Prostate gland (tissue), 2 donors: ENCODE measurements around the gene FAM107A. TPM values are rescaled to one million over a fixed set of nuclear protein-coding genes. Genes with fewer than 3 reads are reported as not detected.

Experiments used
- DNase-seq: peaks from one replicate; pipeline ENCODE4 v3.0.0-alpha.2; 2019; ENCODE audit warnings: low spot score
- H3K27ac ChIP-seq, 2 donors: fragments of 200-600 bp; sonication (generic); 2 replicates each; pipeline ENCODE4 v1.5.1; 2017 to 2019
- H3K27me3 ChIP-seq: fragments of 200-600 bp; sonication (generic); replicated peaks from 2 replicates; pipeline ENCODE4 v1.5.1; 2019; ENCODE audit not compliant: insufficient read depth
- H3K36me3 ChIP-seq, 2 donors: fragments of 200-600 bp; sonication (generic); 1 replicate in 1 of 2; 2 replicates in 1 of 2; pipeline versions ENCODE4 v1.5.1 to v1.8.1; 2017 to 2019
- H3K4me1 ChIP-seq: fragments of 200-600 bp; sonication (generic); replicated peaks from 2 replicates; pipeline ENCODE4 v1.5.1; 2019
- H3K4me3 ChIP-seq, 2 donors: fragments of 200-600 bp; sonication (generic); 2 replicates each; pipeline ENCODE4 v1.5.1; 2017 to 2019
- H3K9me3 ChIP-seq: fragments of 200-600 bp; sonication (generic); 2 replicates; pipeline ENCODE4 v1.5.1; 2017
- CTCF ChIP-seq, 4 experiments: fragments of 200-600 bp in 2 of 4; fragments of 450-650 bp in 2 of 4; sonication (generic) in 2 of 4; IDR thresholded peaks; 1 replicate in 3 of 4; 2 replicates in 1 of 4; pipeline ENCODE4 v1.5.1; 2016 to 2019; ENCODE audit warnings: antibody characterized with exemption in 4 of 4, mild to moderate bottlenecking in 2 of 4, moderate library complexity in 2 of 4
- POLR2A ChIP-seq: fragments of 450-650 bp; IDR thresholded peaks from one replicate; pipeline ENCODE4 v1.6.1; 2016; ENCODE audit warnings: antibody characterized with exemption, mild to moderate bottlenecking
- POLR2AphosphoS5 ChIP-seq: sonication (generic); formaldehyde crosslinking; IDR thresholded peaks from one replicate; pipeline ENCODE4 v1.6.1; 2017; ENCODE audit warnings: antibody characterized with exemption
- WGBS: methylation state at CpG from one replicate; pipeline ENCODE4 v1.1.5; 2018; 5-methylcytosine and 5-hydroxymethylcytosine counted together
- intact Hi-C: fragments of 100-400 bp; cut with DNase I; formaldehyde crosslinking; loops from one replicate; pipeline ENCODE4 v1.14.2; 2022
- total RNA-seq, 2 donors: library from RNA; depleted of rRNA; stranded (reverse); fragments of >200 nt; gene quantifications; one replicate each; pipeline ENCODE4 v1.1.0, GENCODE V29; 2016

Gene FAM107A
- total RNA-seq, 2 donors from 2014 or later = 54.5 to 80.2 TPM

- H3K4me3 ChIP-seq = no peak overlapping the region
- H3K27me3 ChIP-seq = no peaks in the 10 kb centered on the region
- no peaks in the 10 kb centered on the region for H3K4me1 ChIP-seq
- WGBS = 86% methylated on average over 9 of the region's 9 CpGs
- H3K27ac ChIP-seq = no peak overlapping the region
- H3K9me3 ChIP-seq = no peaks in the 10 kb centered on the region
- intact Hi-C loops = no loop called here
- peaks cover 0 to 14% of the 10 kb centered on the region in 2 donors for H3K36me3 ChIP-seq
- DNase-seq = no peak
- no peak for TF ChIP-seq POLR2A
- TF ChIP-seq POLR2AphosphoS5 = no peak
- no peak for TF ChIP-seq CTCF (IDR thresholded peaks at IDR 0.05)
These were observed 10.6 kb downstream of the FAM107A start for GRCh38 chr3:58566398-58567250.

GRCh38 chr3:58565621-58566397, 11.4 kb downstream of the FAM107A start:
- Histone ChIP-seq H3K9me3 (no peaks in the 10 kb centered on the region), H3K4me3 (no peak overlapping the region), H3K36me3 (peaks cover 0 to 14% of the 10 kb centered on the region in 2 donors), H3K4me1 (no peaks in the 10 kb centered on the region), H3K27me3 (no peaks in the 10 kb centered on the region), H3K27ac (no peak overlapping the region)
- DNase-seq = no peak
- WGBS = 79% methylated on average over 12 of the region's 12 CpGs
- TF ChIP-seq POLR2AphosphoS5 (no peak), POLR2A (no peak), CTCF (IDR thresholded peaks at IDR 0.05) (no peak)
- intact Hi-C loops = no loop called here

GRCh38 chr3:58564456-58565160, 12.6 kb downstream of the FAM107A start:
- Histone ChIP-seq H3K4me1 (no peaks in the 10 kb centered on the region), H3K4me3 (no peak overlapping the region), H3K27ac (no peak overlapping the region), H3K9me3 (no peaks in the 10 kb centered on the region), H3K36me3 (peaks cover 0 to 14% of the 10 kb centered on the region in 2 donors), H3K27me3 (no peaks in the 10 kb centered on the region)
- intact Hi-C loops = no loop called here
- WGBS = 64% methylated on average over 13 of the region's 13 CpGs
- TF ChIP-seq POLR2AphosphoS5 (no peak), POLR2A (no peak), CTCF (IDR thresholded peaks at IDR 0.05) (no peak)
- no peak for DNase-seq

- 93% methylated on average over 1 of the region's 1 CpG for WGBS
- no peaks in the 10 kb centered on the region for H3K4me1 ChIP-seq
- no peaks in the 10 kb centered on the region for H3K27me3 ChIP-seq
- peaks cover 0 to 14% of the 10 kb centered on the region in 2 donors for H3K36me3 ChIP-seq
- no peak overlapping the region for H3K4me3 ChIP-seq
- no peaks in the 10 kb centered on the region for H3K9me3 ChIP-seq
- no peak for TF ChIP-seq POLR2AphosphoS5
- H3K27ac ChIP-seq = no peak overlapping the region
- no peak for DNase-seq
- intact Hi-C loops = no loop called here
These were observed 13.1 kb downstream of the FAM107A start for GRCh38 chr3:58564054-58564453.
